Tibial artery (tissue), 4 donors: Measurements from ENCODE around the gene WIPF2.
A peak's percentile ranks its signal among the peaks of the same experiment; 100 is the strongest.
"Not testable (repeated sequence)": the region's sequence is repeated elsewhere in the genome, so short reads cannot be mapped to it uniquely, and the experiment has no call there.

Source experiments
- DNase-seq, 2 donors: peaks; one replicate each; pipeline ENCODE4 v3.0.0-alpha.2; 2019
- H3K27ac ChIP-seq, 2 donors: fragments of 200-600 bp; sonication (generic) in 1 of 2; 1 replicate in 1 of 2; 2 replicates in 1 of 2; pipeline ENCODE4 v1.5.1; 2018 to 2019; ENCODE audit warnings: mild to moderate bottlenecking in 1 of 2
- H3K27me3 ChIP-seq, 2 donors: fragments of 200-600 bp; sonication (generic) in 1 of 2; one replicate each; pipeline versions ENCODE4 v1.5.1 to v1.6.0; 2016 to 2019
- H3K36me3 ChIP-seq, 3 donors: fragments of 200-600 bp; sonication (generic) in 2 of 3; one replicate each; pipeline ENCODE4 v1.5.1; 2016 to 2019; ENCODE audit warnings: mild to moderate bottlenecking in 2 of 3
- H3K4me1 ChIP-seq, 4 donors: fragments of 200-600 bp; sonication (generic) in 2 of 4; 1 replicate in 3 of 4; 2 replicates in 1 of 4; pipeline ENCODE4 v1.5.1; 2016 to 2019
- H3K4me3 ChIP-seq, 2 donors: fragments of 200-600 bp; sonication (generic) in 1 of 2; 1 replicate in 1 of 2; 2 replicates in 1 of 2; pipeline ENCODE4 v1.5.1; 2018 to 2019; ENCODE audit warnings: mild to moderate bottlenecking in 2 of 2
- H3K9me3 ChIP-seq, 3 donors: fragments of 200-600 bp; sonication (generic) in 1 of 3; one replicate each; pipeline ENCODE4 v1.5.1; 2016 to 2019
- intact Hi-C: fragments of 100-400 bp; cut with DNase I; formaldehyde crosslinking; loops from one replicate; pipeline ENCODE4 v1.15.0; 2023; ENCODE audit warnings: low total_unique reads
- TF ChIP-seq, protein P1 (sequence below), 2 experiments: fragments of 200-600 bp in 1 of 2; fragments of 450-650 bp in 1 of 2; IDR thresholded peaks; one replicate each; pipeline ENCODE4 v1.5.1; 2017 to 2019; ENCODE audit warnings: antibody characterized with exemption in 2 of 2, mild to moderate bottlenecking in 1 of 2, moderate library complexity in 1 of 2

The WIPF2 gene

DNA sequence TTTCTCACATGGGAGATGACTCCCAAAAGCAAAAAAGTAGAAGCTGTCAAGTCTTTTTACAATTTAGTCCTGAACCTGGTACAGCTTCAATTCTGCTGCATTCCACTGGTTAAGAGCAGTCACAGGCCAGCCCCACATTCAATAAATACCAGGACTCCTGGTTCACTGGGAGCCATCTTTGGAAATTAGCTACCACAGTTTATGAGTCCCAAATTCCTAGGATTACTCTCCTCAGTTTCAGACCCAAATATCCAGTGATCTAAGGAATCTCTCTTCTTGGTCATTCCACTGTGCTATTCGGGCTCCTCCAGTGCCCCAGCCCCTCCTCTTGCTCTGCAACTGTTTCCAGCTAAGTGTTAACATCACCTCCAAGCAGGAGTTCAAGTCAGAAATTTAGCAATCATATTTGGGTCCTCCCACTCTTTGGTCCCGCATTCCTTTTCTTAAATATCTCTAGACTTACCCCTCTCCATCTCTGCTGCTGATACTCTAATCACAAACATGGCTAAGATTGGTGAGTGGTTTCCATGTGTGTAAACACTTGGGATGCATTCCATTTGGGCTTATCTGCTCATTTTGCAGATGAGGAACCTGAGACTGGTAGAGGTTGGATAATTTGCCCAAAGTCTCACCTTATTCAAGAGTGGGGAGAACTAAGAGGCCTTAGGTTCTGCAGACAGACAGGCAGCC, 9.6 kb upstream of the WIPF2 start:
- no peaks in the 10 kb centered on the region for H3K9me3 ChIP-seq

GRCh38 chr17:40213914-40214313, 5.2 kb upstream of the WIPF2 start:
- H3K36me3 ChIP-seq, H3K27ac ChIP-seq, H3K4me3 ChIP-seq, DNase-seq, H3K9me3 ChIP-seq, H3K27me3 ChIP-seq, H3K4me1 ChIP-seq: not testable (repeated sequence)
- intact Hi-C loops, result loop anchor here (10.0 kb wide), 1 partner anchor 609 kb away; the partner anchor contains the start of gene NEUROD2

More for the DNA sequence above, 9.6 kb upstream of the WIPF2 start:
- no peak overlapping the region for H3K27ac ChIP-seq
- H3K4me1 ChIP-seq, result peaks cover 0 to 5% (median 0%) of the 10 kb centered on the region in 4 donors
- peaks cover 0 to 3% of the 10 kb centered on the region in 2 donors for H3K27me3 ChIP-seq
- no peaks in the 10 kb centered on the region for H3K36me3 ChIP-seq
- intact Hi-C loops, result loop anchor here (10.0 kb wide), 1 partner anchor 605 kb away; the partner anchor contains the start of gene NEUROD2
- no peak for DNase-seq
- H3K4me3 ChIP-seq, result no peak overlapping the region
- TF ChIP-seq, protein P1, sequence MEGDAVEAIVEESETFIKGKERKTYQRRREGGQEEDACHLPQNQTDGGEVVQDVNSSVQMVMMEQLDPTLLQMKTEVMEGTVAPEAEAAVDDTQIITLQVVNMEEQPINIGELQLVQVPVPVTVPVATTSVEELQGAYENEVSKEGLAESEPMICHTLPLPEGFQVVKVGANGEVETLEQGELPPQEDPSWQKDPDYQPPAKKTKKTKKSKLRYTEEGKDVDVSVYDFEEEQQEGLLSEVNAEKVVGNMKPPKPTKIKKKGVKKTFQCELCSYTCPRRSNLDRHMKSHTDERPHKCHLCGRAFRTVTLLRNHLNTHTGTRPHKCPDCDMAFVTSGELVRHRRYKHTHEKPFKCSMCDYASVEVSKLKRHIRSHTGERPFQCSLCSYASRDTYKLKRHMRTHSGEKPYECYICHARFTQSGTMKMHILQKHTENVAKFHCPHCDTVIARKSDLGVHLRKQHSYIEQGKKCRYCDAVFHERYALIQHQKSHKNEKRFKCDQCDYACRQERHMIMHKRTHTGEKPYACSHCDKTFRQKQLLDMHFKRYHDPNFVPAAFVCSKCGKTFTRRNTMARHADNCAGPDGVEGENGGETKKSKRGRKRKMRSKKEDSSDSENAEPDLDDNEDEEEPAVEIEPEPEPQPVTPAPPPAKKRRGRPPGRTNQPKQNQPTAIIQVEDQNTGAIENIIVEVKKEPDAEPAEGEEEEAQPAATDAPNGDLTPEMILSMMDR (IDR thresholded peaks at IDR 0.05), result no peak

DNA sequence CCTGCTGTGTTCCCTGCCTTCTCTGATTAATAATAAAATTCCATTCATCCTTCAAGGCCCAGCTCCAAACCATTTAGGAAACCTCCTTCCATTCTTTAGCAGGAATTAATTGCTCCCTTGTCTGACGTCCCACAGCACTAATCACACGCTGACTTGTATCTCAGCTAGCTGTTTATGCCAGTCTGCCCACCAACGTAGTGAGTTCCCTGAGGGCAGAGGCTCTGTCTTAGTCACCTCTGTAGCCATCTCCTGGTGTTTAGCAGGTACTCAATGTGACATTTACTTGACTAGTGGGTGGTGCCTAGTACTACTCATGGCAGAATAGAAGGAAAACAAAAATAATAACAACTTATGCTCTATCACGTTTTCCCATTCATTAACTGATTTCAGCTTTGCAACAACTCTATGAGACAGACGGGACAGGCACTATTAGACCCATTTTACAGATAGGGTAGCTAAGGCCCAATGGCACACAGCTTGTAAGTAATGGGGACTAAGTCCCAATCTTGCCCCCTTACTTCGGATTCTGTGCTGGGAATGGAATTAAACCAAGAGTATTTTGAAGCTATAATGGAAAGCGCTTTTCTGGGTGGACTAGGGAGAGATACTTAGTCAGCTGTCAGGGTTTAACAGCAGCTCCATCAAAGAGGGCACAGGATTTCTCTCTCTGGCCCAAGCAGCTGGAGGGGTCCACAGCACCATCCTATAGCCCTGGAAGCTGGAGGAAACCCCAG, 931 bp upstream of the WIPF2 start:
- DNase-seq, result no peak
- Histone ChIP-seq H3K27ac (peak overlapping the region; percentile 94 to 95), H3K36me3 (no peaks in the 10 kb centered on the region), H3K27me3 (no peaks in the 10 kb centered on the region), H3K4me1 (peaks cover 0 to 19% (median 7%) of the 10 kb centered on the region in 4 donors), H3K9me3 (no peaks in the 10 kb centered on the region), H3K4me3 (peak overlapping the region; percentile 79 to 84)
- intact Hi-C loops, result loop anchor here (10.0 kb wide), 1 partner anchor 613 kb away; the partner anchor contains the start of gene NEUROD2
- TF ChIP-seq, protein P1 (IDR thresholded peaks at IDR 0.05), result no peak

GRCh38 chr17:40219594-40220338, 662 bp downstream of the WIPF2 start:
- TF ChIP-seq, protein P1 (IDR thresholded peaks at IDR 0.05), result no peak
- Histone ChIP-seq H3K4me3 (peak overlapping the region; percentile 79 to 84), H3K4me1 (peaks cover 0 to 31% (median 10%) of the 10 kb centered on the region in 4 donors), H3K9me3 (no peaks in the 10 kb centered on the region), H3K36me3 (no peaks in the 10 kb centered on the region), H3K27me3 (no peaks in the 10 kb centered on the region), H3K27ac (peak overlapping the region; percentile 94 to 95)
- peak in 1 of 2 donors; percentile 46 for DNase-seq
- intact Hi-C loops, result loop anchor here (10.0 kb wide), 1 partner anchor 615 kb away; the partner anchor contains the start of gene NEUROD2

GRCh38 chr17:40224718-40225550, 5.8 kb downstream of the WIPF2 start:
- H3K4me1 ChIP-seq, result peaks cover 0 to 39% (median 11%) of the 10 kb centered on the region in 4 donors
- H3K27me3 ChIP-seq, result no peaks in the 10 kb centered on the region
- DNase-seq, result peak; percentile 67 to 83
- peak overlapping the region; percentile 10 to 49 for H3K27ac ChIP-seq
- intact Hi-C loops, result no loop called here
- no peak overlapping the region for H3K4me3 ChIP-seq
- H3K9me3 ChIP-seq, result no peaks in the 10 kb centered on the region
- H3K36me3 ChIP-seq, result peaks cover 10 to 20% (median 11%) of the 10 kb centered on the region in 3 donors
- TF ChIP-seq, protein P1 (IDR thresholded peaks at IDR 0.05), result no peak

- H3K27me3 ChIP-seq, H3K27ac ChIP-seq, intact Hi-C loops, H3K4me3 ChIP-seq, H3K9me3 ChIP-seq: not testable (repeated sequence)
- Histone ChIP-seq H3K4me1 (peaks cover 0 to 19% (median 4%) of the 10 kb centered on the region in 4 donors), H3K36me3 (peaks cover 27 to 38% (median 29%) of the 10 kb centered on the region in 3 donors)
- peak in 1 of 2 donors; percentile 38 for DNase-seq
Measured at GRCh38 chr17:40229146-40229545, 10.0 kb downstream of the WIPF2 start.
